ENCODE data around the gene HEG1.
"Not testable (repeated sequence)": the region's sequence is repeated elsewhere in the genome, so short reads cannot be mapped to it uniquely, and the experiment has no call there.

The HEG1 gene

GRCh38 chr3:125055913-125056745 is at the start of gene HEG1:
HEG1 (minus strand) TSS chr3:125055997; CDS start chr3:125055890, 107 bp downstream.
- DNase-seq (ENCODE audit: low read depth in 2 of 2), result peak; percentile 61 to 69

- no peak for DNase-seq (ENCODE audit: low read depth in 2 of 2)
These were observed 49.3 kb upstream of the HEG1 start for GRCh38 chr3:125105116-125105515.

- DNase-seq (ENCODE audit: low read depth in 2 of 2), result no peak
These were observed 48.8 kb upstream of the HEG1 start for GRCh38 chr3:125104639-125105038.

- DNase-seq (ENCODE audit: low read depth in 2 of 2), result no peak
These were observed 47.6 kb upstream of the HEG1 start for GRCh38 chr3:125103406-125103805.

GRCh38 chr3:125102470-125102869 is 46.7 kb upstream of the HEG1 start:
- DNase-seq (ENCODE audit: low read depth in 2 of 2), result no peak

- no peak for DNase-seq (ENCODE audit: low read depth in 2 of 2)
These were observed 43.0 kb upstream of the HEG1 start for GRCh38 chr3:125098611-125099291.

GRCh38 chr3:125090649-125091048 is 34.9 kb upstream of the HEG1 start:
- no peak for DNase-seq (ENCODE audit: low read depth in 2 of 2)

GRCh38 chr3:125087768-125088391 is 32.1 kb upstream of the HEG1 start:
- no peak for DNase-seq (ENCODE audit: low read depth in 2 of 2)

- no peak for DNase-seq (ENCODE audit: low read depth in 2 of 2)
These were observed 29.4 kb upstream of the HEG1 start for GRCh38 chr3:125085166-125085565.

GRCh38 chr3:125083776-125084175 is 28.0 kb upstream of the HEG1 start:
- DNase-seq (ENCODE audit: low read depth in 2 of 2), result no peak

- not testable (repeated sequence) for DNase-seq (ENCODE audit: low read depth in 2 of 2)
These were observed 26.5 kb upstream of the HEG1 start for GRCh38 chr3:125082339-125082738.

- no peak for DNase-seq (ENCODE audit: low read depth in 2 of 2)
These were observed 24.3 kb upstream of the HEG1 start for GRCh38 chr3:125080077-125080476.

- no peak for DNase-seq (ENCODE audit: low read depth in 2 of 2)
These were observed 23.9 kb upstream of the HEG1 start for GRCh38 chr3:125079675-125080045.

GRCh38 chr3:125078951-125079674 is 23.3 kb upstream of the HEG1 start:
- DNase-seq (ENCODE audit: low read depth in 2 of 2), result no peak

- no peak for DNase-seq (ENCODE audit: low read depth in 2 of 2)
These were observed 22.1 kb upstream of the HEG1 start for GRCh38 chr3:125077864-125078263.

GRCh38 chr3:125076464-125076863 is 20.7 kb upstream of the HEG1 start:
- DNase-seq (ENCODE audit: low read depth in 2 of 2), result no peak

- DNase-seq (ENCODE audit: low read depth in 2 of 2), result no peak
These were observed 19.9 kb upstream of the HEG1 start for GRCh38 chr3:125075738-125076137.

- no peak for DNase-seq (ENCODE audit: low read depth in 2 of 2)
These were observed 17.7 kb upstream of the HEG1 start for GRCh38 chr3:125073390-125073905.

GRCh38 chr3:125072749-125073389 is 17.1 kb upstream of the HEG1 start:
- DNase-seq (ENCODE audit: low read depth in 2 of 2), result no peak

GRCh38 chr3:125072301-125072700 is 16.5 kb upstream of the HEG1 start:
- no peak for DNase-seq (ENCODE audit: low read depth in 2 of 2)
